Stimulated activated naive CD8-positive, alpha-beta T cell treated with anti-CD3 and anti-CD28 coated beads, Interleukin-15, amount 100 ng/mL, for 72 hours (primary cell): ENCODE measurements around the gene MSL3B.

Source experiments
- ATAC-seq: fragments of 150-1000 bp; cut with Tn5 transposase; 2 replicates; pipeline ENCODE4 v1.10.0; 2021; ENCODE audit warnings: mild to moderate bottlenecking, moderate library complexity
- DNase-seq, 2 donors: peaks; one replicate each; pipeline ENCODE4 v3.0.0; 2021 to 2022
- H3K27ac Mint-ChIP-seq, 2 donors: one replicate each; pipeline ENCODE4 v1.8.0; 2022; ENCODE audit warnings: mild to moderate bottlenecking in 2 of 2, mixed read lengths in 2 of 2, moderate library complexity in 2 of 2
- H3K27me3 Mint-ChIP-seq: one replicate; pipeline ENCODE4 v1.8.0; 2022; ENCODE audit warnings: mixed read lengths
- H3K4me1 Mint-ChIP-seq: one replicate; pipeline ENCODE4 v1.8.0; 2022; ENCODE audit warnings: mild to moderate bottlenecking, mixed read lengths
- H3K4me3 Mint-ChIP-seq, 2 donors: one replicate each; pipeline ENCODE4 v1.8.0; 2022; ENCODE audit warnings: mild to moderate bottlenecking in 2 of 2, mixed read lengths in 2 of 2, moderate library complexity in 1 of 2
- H3K9me3 Mint-ChIP-seq, 2 donors: one replicate each; pipeline ENCODE4 v1.8.0; 2022; ENCODE audit warnings: mixed read lengths in 2 of 2

MSL3B gene

GRCh38 chr2:233845301-233846060 is 22.7 kb downstream of the MSL3B start:
- no peak overlapping the region for H3K4me3 Mint-ChIP-seq
- no peaks in the 10 kb centered on the region for H3K27me3 Mint-ChIP-seq
- DNase-seq, result no peak
- H3K27ac Mint-ChIP-seq, result peak overlapping the region in 1 of 2 donors; percentile 12
- H3K9me3 Mint-ChIP-seq, result no peaks in the 10 kb centered on the region
- peaks cover 30% of the 10 kb centered on the region for H3K4me1 Mint-ChIP-seq
- no peak for ATAC-seq

DNA sequence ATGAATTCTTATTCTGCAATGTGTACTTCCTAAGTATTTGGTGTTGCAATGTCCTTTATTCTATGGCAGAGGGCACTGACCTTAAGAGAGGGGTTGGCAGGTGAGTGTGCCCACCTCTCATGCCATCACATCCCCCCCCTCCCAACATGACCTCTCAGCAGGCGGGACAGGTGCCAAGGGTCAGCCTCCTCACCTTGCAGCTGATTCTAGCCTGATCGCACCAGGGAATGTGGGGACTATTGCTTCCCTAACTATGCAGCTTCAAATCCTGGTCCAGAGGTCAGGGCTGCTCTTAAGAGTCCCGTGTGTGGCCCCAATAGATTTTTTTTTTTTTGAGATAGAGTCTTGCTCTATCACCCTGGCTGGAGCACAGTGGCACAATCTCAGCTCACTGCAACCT is 23.4 kb downstream of the MSL3B start:
- H3K27me3 Mint-ChIP-seq, result no peaks in the 10 kb centered on the region
- no peaks in the 10 kb centered on the region for H3K9me3 Mint-ChIP-seq
- H3K4me3 Mint-ChIP-seq, result no peak overlapping the region
- H3K27ac Mint-ChIP-seq, result no peak overlapping the region
- DNase-seq, result no peak
- no peak for ATAC-seq
- H3K4me1 Mint-ChIP-seq, result peaks cover 36% of the 10 kb centered on the region

DNA sequence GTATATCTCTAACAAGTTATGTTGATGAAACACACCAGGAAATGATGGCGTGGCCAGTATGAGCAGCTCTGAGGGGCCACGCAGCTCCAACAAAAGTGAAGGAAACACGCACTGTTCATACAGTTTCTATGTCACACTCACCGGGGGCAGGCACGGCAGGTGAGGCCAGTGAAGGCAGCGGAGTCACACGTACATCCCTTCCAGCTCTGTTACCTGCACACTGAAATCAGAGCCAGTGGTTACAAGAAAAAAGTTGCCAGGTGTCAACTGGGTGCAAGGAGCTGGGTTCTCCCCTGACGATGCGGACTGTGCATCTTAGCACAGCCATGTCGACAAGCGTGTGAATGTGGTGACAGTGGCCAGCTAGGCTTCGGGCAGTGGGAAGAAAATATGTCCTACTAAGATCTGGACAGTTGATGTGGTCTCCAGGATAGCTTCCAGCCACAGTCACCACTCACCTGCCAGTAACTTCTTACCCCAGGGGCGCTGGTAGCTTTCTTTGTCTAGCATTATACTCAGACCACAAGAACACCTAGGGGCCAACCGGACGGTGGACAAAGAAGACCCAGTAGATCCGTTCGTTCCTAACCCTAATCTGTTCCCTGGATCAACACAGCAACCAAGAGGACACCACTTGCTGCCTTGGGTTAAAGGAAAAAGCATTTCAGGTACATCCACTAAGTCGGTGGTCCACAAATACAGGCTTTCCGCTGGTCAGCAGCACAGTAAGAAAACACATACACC is 23.9 kb downstream of the MSL3B start:
- ATAC-seq (no peak), DNase-seq (no peak)
- Mint-ChIP-seq H3K4me3 (no peak overlapping the region), H3K9me3 (no peaks in the 10 kb centered on the region), H3K4me1 (peaks cover 41% of the 10 kb centered on the region), H3K27me3 (no peaks in the 10 kb centered on the region), H3K27ac (no peak overlapping the region)

GRCh38 chr2:233841183-233841582 is 27.0 kb downstream of the MSL3B start:
- Mint-ChIP-seq H3K27me3 (no peaks in the 10 kb centered on the region), H3K27ac (no peak overlapping the region), H3K9me3 (no peaks in the 10 kb centered on the region), H3K4me1 (peaks cover 38% of the 10 kb centered on the region), H3K4me3 (no peak overlapping the region)
- DNase-seq (no peak), ATAC-seq (no peak)

DNA sequence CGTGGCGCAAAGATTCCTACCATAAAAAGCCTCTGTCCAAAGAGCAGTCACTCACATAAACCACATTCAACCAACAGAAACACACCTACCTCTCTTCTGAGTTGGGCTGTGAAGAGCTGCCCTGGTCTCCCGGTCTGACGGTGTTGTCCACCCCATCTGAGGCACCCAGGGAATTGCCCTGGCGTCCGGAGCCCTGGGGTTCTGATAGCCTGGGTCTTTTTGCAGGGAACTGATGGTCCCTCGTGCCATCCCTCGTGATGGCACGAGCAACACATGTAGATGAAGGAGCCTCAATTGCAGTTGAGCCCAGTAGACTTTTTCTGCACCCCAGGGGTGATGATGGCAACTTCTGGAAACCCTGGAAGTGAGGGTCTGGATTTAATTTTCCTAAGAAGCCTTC is 27.7 kb downstream of the MSL3B start:
- Mint-ChIP-seq H3K9me3 (no peaks in the 10 kb centered on the region), H3K27ac (no peak overlapping the region), H3K27me3 (no peaks in the 10 kb centered on the region), H3K4me1 (peaks cover 38% of the 10 kb centered on the region), H3K4me3 (no peak overlapping the region)
- ATAC-seq, result no peak
- no peak for DNase-seq

- Mint-ChIP-seq H3K4me1 (peaks cover 38% of the 10 kb centered on the region), H3K9me3 (no peaks in the 10 kb centered on the region), H3K27ac (peak overlapping the region in 1 of 2 donors; percentile 15), H3K27me3 (no peaks in the 10 kb centered on the region), H3K4me3 (no peak overlapping the region)
- peak; percentile 21 for ATAC-seq
- no peak for DNase-seq
These were observed 28.8 kb downstream of the MSL3B start for GRCh38 chr2:233839447-233839820.

DNA sequence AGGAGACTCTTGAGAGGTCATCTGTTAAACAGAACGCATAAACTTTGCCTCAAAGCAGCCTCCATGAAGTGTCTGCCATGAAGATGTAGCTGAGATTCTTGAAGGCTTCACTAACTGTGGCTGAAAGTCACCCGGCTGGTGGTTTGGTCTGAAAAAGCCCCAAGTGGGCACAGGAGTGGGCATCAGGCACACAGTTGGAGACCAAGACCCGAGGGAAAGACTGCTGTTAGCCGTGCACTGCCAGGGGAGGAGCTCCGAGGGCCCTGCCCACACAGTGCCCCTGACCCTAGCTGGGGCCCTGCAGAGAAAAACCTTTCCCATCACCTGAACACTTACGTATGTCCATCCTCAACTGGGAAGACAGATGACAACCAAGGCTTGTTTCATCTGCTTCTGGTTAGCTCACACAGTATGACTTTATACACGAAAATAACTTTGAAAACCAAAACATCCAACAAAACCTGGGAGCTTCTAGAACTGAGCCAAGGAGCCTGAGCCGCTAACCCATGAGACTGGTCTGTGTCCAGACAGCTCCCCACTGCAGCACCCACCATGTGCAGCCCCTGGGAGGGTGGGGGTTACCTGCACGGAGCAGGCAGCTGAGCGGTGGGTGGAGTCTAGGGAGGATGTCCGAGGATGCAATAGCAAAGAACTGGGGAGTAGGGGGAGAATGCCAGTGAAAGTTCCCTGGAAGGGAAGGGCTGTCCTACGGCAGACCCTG is 29.3 kb downstream of the MSL3B start:
- H3K4me3 Mint-ChIP-seq, result no peak overlapping the region
- ATAC-seq (peak; percentile 31), DNase-seq (peak in 1 of 2 donors; percentile 4)
- no peaks in the 10 kb centered on the region for H3K27me3 Mint-ChIP-seq
- H3K27ac Mint-ChIP-seq, result no peak overlapping the region
- H3K4me1 Mint-ChIP-seq, result peaks cover 38% of the 10 kb centered on the region
- no peaks in the 10 kb centered on the region for H3K9me3 Mint-ChIP-seq

DNA sequence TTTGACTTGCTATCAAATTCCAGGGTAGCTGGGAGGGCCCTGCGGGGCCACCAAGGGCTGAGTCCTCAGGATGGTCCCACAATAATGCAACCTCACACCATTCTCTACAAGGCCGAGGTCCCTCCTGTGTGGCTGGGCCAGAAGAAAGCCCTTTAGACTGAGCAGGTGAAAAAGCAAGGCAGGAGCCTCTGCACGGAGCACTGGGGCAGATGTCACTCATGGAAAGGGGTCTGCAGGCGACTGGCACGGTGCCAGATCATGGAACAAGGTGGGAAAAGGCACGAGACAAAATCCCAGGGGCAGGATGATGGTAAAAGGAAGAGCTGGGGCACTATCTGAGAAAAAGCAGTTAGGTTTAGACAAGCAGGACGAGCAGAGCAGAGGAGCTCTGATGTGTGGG is 29.9 kb downstream of the MSL3B start:
- Mint-ChIP-seq H3K4me3 (peak overlapping the region in 1 of 2 donors; percentile 43), H3K4me1 (peaks cover 38% of the 10 kb centered on the region), H3K27me3 (no peaks in the 10 kb centered on the region), H3K27ac (peak overlapping the region in 1 of 2 donors; percentile 82), H3K9me3 (no peaks in the 10 kb centered on the region)
- ATAC-seq (no peak), DNase-seq (peak in 1 of 2 donors; percentile 5)

- H3K27ac Mint-ChIP-seq, result no peak overlapping the region
- H3K4me3 Mint-ChIP-seq, result no peak overlapping the region
- ATAC-seq, result no peak
- no peaks in the 10 kb centered on the region for H3K9me3 Mint-ChIP-seq
- no peaks in the 10 kb centered on the region for H3K27me3 Mint-ChIP-seq
- no peak for DNase-seq
- peaks cover 38% of the 10 kb centered on the region for H3K4me1 Mint-ChIP-seq
These were observed 30.4 kb downstream of the MSL3B start for GRCh38 chr2:233837694-233838229.

- no peak overlapping the region for H3K4me3 Mint-ChIP-seq
- ATAC-seq, result no peak
- no peak overlapping the region for H3K27ac Mint-ChIP-seq
- H3K27me3 Mint-ChIP-seq, result no peaks in the 10 kb centered on the region
- no peaks in the 10 kb centered on the region for H3K9me3 Mint-ChIP-seq
- H3K4me1 Mint-ChIP-seq, result peaks cover 33% of the 10 kb centered on the region
- no peak for DNase-seq
These were observed 31.8 kb downstream of the MSL3B start for GRCh38 chr2:233836359-233836758.

GRCh38 chr2:233835230-233836186 is 32.7 kb downstream of the MSL3B start:
- H3K27ac Mint-ChIP-seq, result no peak overlapping the region
- ATAC-seq, result no peak
- H3K27me3 Mint-ChIP-seq, result no peaks in the 10 kb centered on the region
- DNase-seq, result no peak
- H3K4me3 Mint-ChIP-seq, result no peak overlapping the region
- peaks cover 24% of the 10 kb centered on the region for H3K4me1 Mint-ChIP-seq
- H3K9me3 Mint-ChIP-seq, result no peaks in the 10 kb centered on the region

GRCh38 chr2:233833345-233833744 is 34.8 kb downstream of the MSL3B start:
- Mint-ChIP-seq H3K4me3 (no peak overlapping the region), H3K4me1 (peaks cover 5% of the 10 kb centered on the region), H3K27ac (no peak overlapping the region), H3K9me3 (no peaks in the 10 kb centered on the region), H3K27me3 (no peaks in the 10 kb centered on the region)
- DNase-seq (no peak), ATAC-seq (no peak)

GRCh38 chr2:233832869-233833311 is 35.3 kb downstream of the MSL3B start:
- Mint-ChIP-seq H3K27me3 (no peaks in the 10 kb centered on the region), H3K9me3 (no peaks in the 10 kb centered on the region), H3K4me3 (no peak overlapping the region), H3K4me1 (peaks cover under 1% of the 10 kb centered on the region), H3K27ac (no peak overlapping the region)
- DNase-seq, result no peak
- ATAC-seq, result peak; percentile 46

- ATAC-seq, result peak; percentile 9
- DNase-seq, result no peak
- Mint-ChIP-seq H3K27me3 (no peaks in the 10 kb centered on the region), H3K27ac (no peak overlapping the region), H3K9me3 (no peaks in the 10 kb centered on the region), H3K4me3 (no peak overlapping the region), H3K4me1 (no peaks in the 10 kb centered on the region)
These were observed 35.8 kb downstream of the MSL3B start for GRCh38 chr2:233832414-233832813.

GRCh38 chr2:233831861-233832260 is 36.3 kb downstream of the MSL3B start:
- Mint-ChIP-seq H3K27ac (no peak overlapping the region), H3K4me3 (no peak overlapping the region), H3K4me1 (no peaks in the 10 kb centered on the region), H3K9me3 (no peaks in the 10 kb centered on the region), H3K27me3 (no peaks in the 10 kb centered on the region)
- ATAC-seq (no peak), DNase-seq (no peak)
